Measurements from ENCODE around the gene SLC18A3.

SLC18A3 gene

DNA sequence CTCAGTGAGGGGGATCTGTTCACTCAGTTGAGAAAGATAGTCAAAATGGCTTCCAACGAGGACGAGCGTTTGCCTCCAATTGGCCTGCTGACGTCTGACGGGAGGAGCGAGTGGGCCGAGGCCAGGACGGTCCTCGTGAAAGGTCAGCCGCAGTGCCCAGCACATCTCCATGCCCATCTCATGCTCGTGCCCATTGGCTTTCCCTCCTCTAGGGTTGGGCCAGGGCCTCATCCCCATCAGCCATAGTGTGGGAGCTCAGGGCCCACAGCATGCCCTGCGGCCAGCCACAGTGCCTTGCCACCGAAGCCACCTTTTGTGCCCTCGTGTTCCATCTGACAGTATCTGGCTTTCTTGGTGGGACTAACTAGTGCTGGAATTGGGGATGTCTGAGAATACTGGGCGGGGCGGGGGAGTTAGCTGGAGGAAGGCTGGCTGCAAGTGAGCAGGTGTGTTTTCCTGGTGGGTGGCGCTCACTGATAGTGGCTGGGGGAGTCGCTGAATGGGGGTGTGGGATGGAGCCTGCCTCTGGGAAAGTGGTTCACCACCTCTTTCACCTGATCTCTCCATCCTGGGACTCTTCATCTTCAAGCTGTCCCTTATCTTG lies 17.6 kb downstream of the SLC18A3 start:
- DNase-seq (ENCODE audit: extremely low read depth, insufficient read length) = no peak
- TF ChIP-seq, protein P1, sequence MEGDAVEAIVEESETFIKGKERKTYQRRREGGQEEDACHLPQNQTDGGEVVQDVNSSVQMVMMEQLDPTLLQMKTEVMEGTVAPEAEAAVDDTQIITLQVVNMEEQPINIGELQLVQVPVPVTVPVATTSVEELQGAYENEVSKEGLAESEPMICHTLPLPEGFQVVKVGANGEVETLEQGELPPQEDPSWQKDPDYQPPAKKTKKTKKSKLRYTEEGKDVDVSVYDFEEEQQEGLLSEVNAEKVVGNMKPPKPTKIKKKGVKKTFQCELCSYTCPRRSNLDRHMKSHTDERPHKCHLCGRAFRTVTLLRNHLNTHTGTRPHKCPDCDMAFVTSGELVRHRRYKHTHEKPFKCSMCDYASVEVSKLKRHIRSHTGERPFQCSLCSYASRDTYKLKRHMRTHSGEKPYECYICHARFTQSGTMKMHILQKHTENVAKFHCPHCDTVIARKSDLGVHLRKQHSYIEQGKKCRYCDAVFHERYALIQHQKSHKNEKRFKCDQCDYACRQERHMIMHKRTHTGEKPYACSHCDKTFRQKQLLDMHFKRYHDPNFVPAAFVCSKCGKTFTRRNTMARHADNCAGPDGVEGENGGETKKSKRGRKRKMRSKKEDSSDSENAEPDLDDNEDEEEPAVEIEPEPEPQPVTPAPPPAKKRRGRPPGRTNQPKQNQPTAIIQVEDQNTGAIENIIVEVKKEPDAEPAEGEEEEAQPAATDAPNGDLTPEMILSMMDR (IDR thresholded peaks at IDR 0.05; ENCODE audit: insufficient read depth, low read length, poor library complexity, severe bottlenecking) = no peak
- no peaks in the 10 kb centered on the region for H3K36me3 ChIP-seq (ENCODE audit: control insufficient read depth, insufficient read depth, low read length)
- no peak overlapping the region for H3K4me3 ChIP-seq (replicated peaks; ENCODE audit: low read depth, low read length)
- H3K27me3 ChIP-seq (replicated peaks; ENCODE audit: control insufficient read depth, insufficient read depth, low read length) = no peaks in the 10 kb centered on the region; the same call in none of the 2 replicates

DNA sequence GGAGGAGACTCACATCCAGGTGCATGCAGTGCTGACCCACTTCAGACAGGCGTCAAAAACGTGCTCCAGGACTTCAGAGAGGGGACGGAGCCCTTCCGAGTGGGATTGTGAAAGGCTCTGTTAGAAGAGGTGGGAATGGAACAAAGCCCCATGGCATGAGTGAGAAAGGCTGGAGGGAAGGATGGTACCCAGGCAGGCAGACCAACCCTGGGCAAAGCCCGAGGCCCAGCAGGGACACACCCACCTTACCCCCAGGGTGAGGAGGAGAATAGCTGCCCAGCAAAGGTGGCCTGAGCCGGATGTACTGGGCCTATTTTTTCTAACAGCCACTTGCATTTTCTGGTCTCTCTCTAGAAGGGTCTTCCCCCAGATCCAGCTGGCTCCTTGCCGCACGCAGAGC lies 18.5 kb downstream of the SLC18A3 start:
- Histone ChIP-seq H3K36me3 (ENCODE audit: control insufficient read depth, insufficient read depth, low read length) (no peaks in the 10 kb centered on the region), H3K4me3 (replicated peaks; ENCODE audit: low read depth, low read length) (no peak overlapping the region), H3K27me3 (replicated peaks; ENCODE audit: control insufficient read depth, insufficient read depth, low read length) (no peaks in the 10 kb centered on the region; the same call in none of the 2 replicates)
- TF ChIP-seq, protein P1 (IDR thresholded peaks at IDR 0.05; ENCODE audit: insufficient read depth, low read length, poor library complexity, severe bottlenecking) = no peak
- no peak for DNase-seq (ENCODE audit: extremely low read depth, insufficient read length)

GRCh38 chr10:49629431-49629881 lies 19.3 kb downstream of the SLC18A3 start:
- Histone ChIP-seq H3K36me3 (ENCODE audit: control insufficient read depth, insufficient read depth, low read length) (no peaks in the 10 kb centered on the region), H3K4me3 (replicated peaks; ENCODE audit: low read depth, low read length) (no peak overlapping the region), H3K27me3 (replicated peaks; ENCODE audit: control insufficient read depth, insufficient read depth, low read length) (no peaks in the 10 kb centered on the region; the same call in none of the 2 replicates)
- DNase-seq (ENCODE audit: extremely low read depth, insufficient read length) = no peak
- TF ChIP-seq, protein P1 (IDR thresholded peaks at IDR 0.05; ENCODE audit: insufficient read depth, low read length, poor library complexity, severe bottlenecking) = no peak

GRCh38 chr10:49631975-49632374 lies 21.9 kb downstream of the SLC18A3 start:
- no peak overlapping the region for H3K4me3 ChIP-seq (replicated peaks; ENCODE audit: low read depth, low read length)
- DNase-seq (ENCODE audit: extremely low read depth, insufficient read length) = no peak
- TF ChIP-seq, protein P1 (IDR thresholded peaks at IDR 0.05; ENCODE audit: insufficient read depth, low read length, poor library complexity, severe bottlenecking) = no peak
- H3K36me3 ChIP-seq (ENCODE audit: control insufficient read depth, insufficient read depth, low read length) = no peaks in the 10 kb centered on the region
- H3K27me3 ChIP-seq (replicated peaks; ENCODE audit: control insufficient read depth, insufficient read depth, low read length) = no peaks in the 10 kb centered on the region; the same call in none of the 2 replicates

DNA sequence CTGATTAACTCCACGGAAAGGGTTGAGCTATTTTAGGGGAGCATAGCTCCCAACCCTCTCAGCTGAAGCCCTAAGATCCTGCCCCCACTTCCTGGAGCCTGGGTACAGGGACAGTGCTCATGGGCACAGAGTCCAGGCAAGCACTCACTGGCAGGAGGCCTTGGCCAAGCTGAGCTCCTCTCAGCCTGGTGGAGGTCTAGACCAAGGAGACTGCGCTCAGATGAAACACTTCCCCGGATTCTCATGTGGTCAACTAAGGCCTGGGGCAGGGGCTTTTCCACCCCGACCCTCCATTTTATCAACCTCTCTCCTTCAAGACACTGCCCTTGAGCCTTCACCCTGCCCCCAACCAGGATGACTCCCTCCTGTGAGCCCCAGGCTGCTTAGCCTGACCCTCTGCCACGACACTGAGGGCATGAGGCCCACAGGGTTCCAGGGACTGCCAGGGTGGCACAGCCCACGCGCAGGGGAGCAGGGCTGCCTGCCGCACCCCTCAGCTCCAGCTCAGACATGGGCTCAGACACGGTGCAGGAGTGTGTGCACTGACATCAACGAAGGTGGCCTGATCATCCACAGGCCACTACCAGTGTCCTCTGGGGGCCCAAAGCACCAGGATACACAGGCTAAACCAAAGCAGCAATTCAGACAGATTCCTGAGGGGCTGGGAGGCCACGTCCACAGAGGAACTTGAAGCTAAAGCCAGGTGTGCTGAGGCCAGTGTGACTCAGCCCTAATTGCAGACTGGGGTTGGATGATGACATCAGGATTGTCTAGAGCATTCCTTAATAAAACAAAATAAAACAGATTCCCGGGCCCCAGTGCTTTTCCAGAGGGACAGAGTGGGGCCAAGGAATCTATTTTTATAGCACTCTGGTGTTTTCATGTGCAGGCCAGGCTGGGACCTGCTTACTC lies 22.6 kb downstream of the SLC18A3 start:
- no peak for DNase-seq (ENCODE audit: extremely low read depth, insufficient read length)
- Histone ChIP-seq H3K4me3 (replicated peaks; ENCODE audit: low read depth, low read length) (no peak overlapping the region), H3K27me3 (replicated peaks; ENCODE audit: control insufficient read depth, insufficient read depth, low read length) (no peaks in the 10 kb centered on the region; the same call in none of the 2 replicates), H3K36me3 (ENCODE audit: control insufficient read depth, insufficient read depth, low read length) (no peaks in the 10 kb centered on the region)
- TF ChIP-seq, protein P1 (IDR thresholded peaks at IDR 0.05; ENCODE audit: insufficient read depth, low read length, poor library complexity, severe bottlenecking) = no peak

Data from GM06990 (cell line).